ENCODE measurements around the gene BTBD2. TPM values are rescaled to one million over a fixed set of nuclear protein-coding genes. Genes with fewer than 3 reads are reported as not detected.

The BTBD2 gene
- total and polyA plus RNA-seq, 2 experiments from 2014 or later, result 23.8 to 130 TPM

- H3F3A ChIP-seq (replicated peaks; ENCODE audit: low read depth), result peaks cover 23% of the 10 kb centered on the region
- TF ChIP-seq EZH2 (IDR thresholded peaks at IDR 0.05; ENCODE audit: low read depth, unreplicated experiment) (no peak), EZH2phosphoT487 (IDR thresholded peaks at IDR 0.05; ENCODE audit: unreplicated experiment) (no peak), ZNF114 (CRISPR knock-in tag; IDR thresholded peaks at IDR 0.05) (no peak), STAT1 (IDR thresholded peaks at IDR 0.05; ENCODE audit: unreplicated experiment) (no peak), NANOG (IDR thresholded peaks at IDR 0.05; ENCODE audit: borderline replicate concordance) (no peak), ETS1 (IDR thresholded peaks at IDR 0.05) (no peak), CREB1 (CRISPR knock-in tag; IDR thresholded peaks at IDR 0.05; ENCODE audit: low read depth) (no peak), JUNB (IDR thresholded peaks at IDR 0.05; ENCODE audit: unreplicated experiment) (no peak), POLR2AphosphoS5 (IDR thresholded peaks at IDR 0.05; ENCODE audit: low read depth) (no peak), CTCF (conservative IDR thresholded peaks at IDR 0.05; ENCODE audit: low read depth in 2 of 2) (no peak), ZNF331 (CRISPR knock-in tag; IDR thresholded peaks at IDR 0.05; ENCODE audit: low read depth) (no peak)
- H3K36me3 ChIP-seq (ENCODE audit: insufficient read depth), result peaks cover 4% of the 10 kb centered on the region; the same call in 1 of the 2 replicates
- no peak overlapping the region for H3K4me2 ChIP-seq
- no peak for ATAC-seq
- H3K27ac ChIP-seq (ENCODE audit: low read depth), result no peak overlapping the region
- no peak overlapping the region for H2AFZ ChIP-seq
- H3K4me1 ChIP-seq (ENCODE audit: insufficient read depth), result no peaks in the 10 kb centered on the region
- H4K20me1 ChIP-seq (replicated peaks; ENCODE audit: insufficient read depth), result peaks cover 7% of the 10 kb centered on the region
- peaks cover 13% of the 10 kb centered on the region for H3K27me3 Mint-ChIP-seq (ENCODE audit: insufficient read depth, low read depth, poor library complexity)
- no peak overlapping the region for H3K4me3 ChIP-seq
- H3K79me2 ChIP-seq (replicated peaks; ENCODE audit: insufficient read depth), result no peaks in the 10 kb centered on the region
- peaks cover 36% of the 10 kb centered on the region for H3K36me3 Mint-ChIP-seq (ENCODE audit: low read depth)
- H3K27ac Mint-ChIP-seq, result no peak overlapping the region
- no peak for DNase-seq (ENCODE audit: low spot score)
- H3K9me3 Mint-ChIP-seq, result peaks cover 5% of the 10 kb centered on the region; the same call in 2 of the 3 replicates
- no peaks in the 10 kb centered on the region for H3K27me3 ChIP-seq (ENCODE audit: insufficient read depth)
- no peaks in the 10 kb centered on the region for H3K4me1 Mint-ChIP-seq
- H3K4me3 Mint-ChIP-seq, result no peak overlapping the region
- H3K9me2 ChIP-seq (ENCODE audit: insufficient read depth), result 0 out of 2 replicates have a peak, but pooled peaks cover 4% of the 10 kb centered on the region
Observed at GRCh38 chr19:1991018-1991913, 24.2 kb downstream of the BTBD2 start.
